GM19328 (cell line): ENCODE results near the gene NINL.
"Not testable (repeated sequence)": the region's sequence is repeated elsewhere in the genome, so short reads cannot be mapped to it uniquely, and the experiment has no call there.

Experiments used
- ATAC-seq: cut with Tn5 transposase; IDR thresholded peaks from one replicate; pipeline ENCODE4 v1.9.1; 2021; ENCODE audit warnings: mild to moderate bottlenecking, moderate library complexity; ENCODE audit not compliant: unreplicated experiment

Gene NINL

GRCh38 chr20:25486377-25486776, 99.0 kb downstream of the NINL start:
- ATAC-seq = no peak

- ATAC-seq = no peak
Observed at GRCh38 chr20:25485872-25486271, 99.5 kb downstream of the NINL start.

GRCh38 chr20:25484911-25485511, 100.3 kb downstream of the NINL start:
- no peak for ATAC-seq

- no peak for ATAC-seq
Observed at GRCh38 chr20:25484224-25484846, 101.0 kb downstream of the NINL start.

GRCh38 chr20:25483431-25484132, 101.7 kb downstream of the NINL start:
- no peak for ATAC-seq

- ATAC-seq = no peak
Observed at GRCh38 chr20:25481918-25482253, 103.4 kb downstream of the NINL start.

- no peak for ATAC-seq
Observed at GRCh38 chr20:25481235-25481917, 104.0 kb downstream of the NINL start.

GRCh38 chr20:25480797-25481196, 104.5 kb downstream of the NINL start:
- no peak for ATAC-seq

GRCh38 chr20:25480156-25480555, 105.2 kb downstream of the NINL start:
- no peak for ATAC-seq

- ATAC-seq = no peak
Observed at GRCh38 chr20:25479638-25480037, 105.7 kb downstream of the NINL start.

- ATAC-seq = no peak
Observed at GRCh38 chr20:25478889-25479568, 106.3 kb downstream of the NINL start.

- no peak for ATAC-seq
Observed at GRCh38 chr20:25477014-25477882, 108.1 kb downstream of the NINL start.

- ATAC-seq = no peak
Observed at GRCh38 chr20:25476106-25477013, 109.0 kb downstream of the NINL start.

- ATAC-seq = not testable (repeated sequence)
Observed at GRCh38 chr20:25473297-25473696, 112.0 kb downstream of the NINL start.

GRCh38 chr20:25471020-25471419, 114.3 kb downstream of the NINL start:
- ATAC-seq = no peak

- ATAC-seq = peak; percentile 73
Observed at GRCh38 chr20:25470045-25470444, 115.3 kb downstream of the NINL start.

- no peak for ATAC-seq
Observed at GRCh38 chr20:25469558-25469957, 115.8 kb downstream of the NINL start.

- ATAC-seq = no peak
Observed at GRCh38 chr20:25468126-25469075, 116.9 kb downstream of the NINL start.
